ENCODE measurements around the gene C9orf40. TPM values are rescaled to one million over a fixed set of nuclear protein-coding genes. Genes with fewer than 3 reads are reported as not detected.

The C9orf40 gene
- polyA plus RNA-seq, 1 donor (not counting 4 experiments of a cell fraction or from before 2014, with no cell fraction given) = 5.1 TPM

GRCh38 chr9:74940600-74940999, 12.1 kb downstream of the C9orf40 start:
- Histone ChIP-seq H3K27ac (ENCODE audit: control insufficient read depth, insufficient read depth, low read length) (no peak overlapping the region), H3K4me1 (ENCODE audit: control insufficient read depth, extremely low read depth, insufficient read depth, low read length) (no peaks in the 10 kb centered on the region), H3K36me3 (ENCODE audit: control insufficient read depth in 2 of 2, extremely low read depth in 1 of 2, insufficient read depth in 2 of 2, low read length in 2 of 2) (no peaks in the 10 kb centered on the region), H3K79me2 (ENCODE audit: control insufficient read depth, insufficient read depth, low read length) (no peaks in the 10 kb centered on the region), H3K27me3 (ENCODE audit: control insufficient read depth, extremely low read depth, insufficient read depth, low read length) (no peaks in the 10 kb centered on the region), H3K4me3 (ENCODE audit: control insufficient read depth in 2 of 3, extremely low read depth in 1 of 3, insufficient read depth in 2 of 3, low read depth in 1 of 3, low read length in 3 of 3) (no peak overlapping the region), H3K9me3 (ENCODE audit: control insufficient read depth, low read depth, low read length) (no peaks in the 10 kb centered on the region), H3K9me1 (ENCODE audit: control insufficient read depth, extremely low read depth, insufficient read depth, low read length) (no peaks in the 10 kb centered on the region), H2AFZ (ENCODE audit: control insufficient read depth, low read length) (no peak overlapping the region), H3K9ac (ENCODE audit: control insufficient read depth, extremely low read depth, insufficient read depth, low read length) (no peak overlapping the region), H4K20me1 (ENCODE audit: control insufficient read depth, extremely low read depth, insufficient read depth, low read length) (no peaks in the 10 kb centered on the region), H3K4me2 (ENCODE audit: control insufficient read depth, extremely low read depth, insufficient read depth, low read depth, low read length) (no peak overlapping the region)
- peak; percentile 17 for FAIRE-seq
- dilution Hi-C loops (cut with MboI; ENCODE audit: extremely low pct_ligation_motif_present, low sequenced_read_pairs) = no loop called here
- no peak for TF ChIP-seq EZH2 (IDR thresholded peaks at IDR 0.05; ENCODE audit: low read length)
- TF ChIP-seq, protein P1, sequence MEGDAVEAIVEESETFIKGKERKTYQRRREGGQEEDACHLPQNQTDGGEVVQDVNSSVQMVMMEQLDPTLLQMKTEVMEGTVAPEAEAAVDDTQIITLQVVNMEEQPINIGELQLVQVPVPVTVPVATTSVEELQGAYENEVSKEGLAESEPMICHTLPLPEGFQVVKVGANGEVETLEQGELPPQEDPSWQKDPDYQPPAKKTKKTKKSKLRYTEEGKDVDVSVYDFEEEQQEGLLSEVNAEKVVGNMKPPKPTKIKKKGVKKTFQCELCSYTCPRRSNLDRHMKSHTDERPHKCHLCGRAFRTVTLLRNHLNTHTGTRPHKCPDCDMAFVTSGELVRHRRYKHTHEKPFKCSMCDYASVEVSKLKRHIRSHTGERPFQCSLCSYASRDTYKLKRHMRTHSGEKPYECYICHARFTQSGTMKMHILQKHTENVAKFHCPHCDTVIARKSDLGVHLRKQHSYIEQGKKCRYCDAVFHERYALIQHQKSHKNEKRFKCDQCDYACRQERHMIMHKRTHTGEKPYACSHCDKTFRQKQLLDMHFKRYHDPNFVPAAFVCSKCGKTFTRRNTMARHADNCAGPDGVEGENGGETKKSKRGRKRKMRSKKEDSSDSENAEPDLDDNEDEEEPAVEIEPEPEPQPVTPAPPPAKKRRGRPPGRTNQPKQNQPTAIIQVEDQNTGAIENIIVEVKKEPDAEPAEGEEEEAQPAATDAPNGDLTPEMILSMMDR (optimal IDR thresholded peaks at IDR 0.05 in 1 of 3, IDR thresholded peaks at IDR 0.05 in 1 of 3, conservative IDR thresholded peaks at IDR 0.05 in 1 of 3; ENCODE audit: extremely low read depth in 1 of 3, insufficient read depth in 2 of 3, low read length in 3 of 3) = peak in 1 of 3 experiments; percentile 27
- DNase-seq (ENCODE audit: low read depth, low spot score) = no peak

DNA sequence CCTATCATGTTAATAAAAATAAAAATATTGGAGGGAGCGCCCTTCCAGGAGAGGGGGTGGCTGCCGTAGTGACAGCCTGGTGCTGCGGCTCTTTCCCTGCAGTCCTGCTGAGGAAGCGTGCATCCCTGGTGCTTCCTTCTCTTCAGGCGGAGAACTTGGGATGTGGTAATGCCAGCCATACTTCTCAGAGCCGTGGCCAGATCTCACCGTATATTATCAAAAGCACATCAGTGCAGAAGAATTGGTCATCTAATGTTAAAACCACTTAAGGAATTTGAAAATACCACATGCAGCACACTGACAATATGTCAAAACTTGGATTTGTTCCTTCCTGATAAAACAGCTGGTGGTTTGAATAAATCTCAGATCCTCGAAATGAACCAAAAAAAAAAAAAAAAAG, 17.7 kb downstream of the C9orf40 start:
- no peaks in the 10 kb centered on the region for H3K36me3 ChIP-seq (ENCODE audit: control insufficient read depth in 2 of 2, extremely low read depth in 1 of 2, insufficient read depth in 2 of 2, low read length in 2 of 2)
- no peak overlapping the region for H3K4me2 ChIP-seq (ENCODE audit: control insufficient read depth, extremely low read depth, insufficient read depth, low read depth, low read length)
- no peak overlapping the region for H3K4me3 ChIP-seq (ENCODE audit: control insufficient read depth in 2 of 3, extremely low read depth in 1 of 3, insufficient read depth in 2 of 3, low read depth in 1 of 3, low read length in 3 of 3)
- no peaks in the 10 kb centered on the region for H4K20me1 ChIP-seq (ENCODE audit: control insufficient read depth, extremely low read depth, insufficient read depth, low read length)
- H2AFZ ChIP-seq (ENCODE audit: control insufficient read depth, low read length) = no peak overlapping the region
- DNase-seq (ENCODE audit: low read depth, low spot score) (no peak), FAIRE-seq (no peak)
- no peaks in the 10 kb centered on the region for H3K27me3 ChIP-seq (ENCODE audit: control insufficient read depth, extremely low read depth, insufficient read depth, low read length)
- no peak overlapping the region for H3K27ac ChIP-seq (ENCODE audit: control insufficient read depth, insufficient read depth, low read length)
- H3K4me1 ChIP-seq (ENCODE audit: control insufficient read depth, extremely low read depth, insufficient read depth, low read length) = no peaks in the 10 kb centered on the region
- no peak overlapping the region for H3K9ac ChIP-seq (ENCODE audit: control insufficient read depth, extremely low read depth, insufficient read depth, low read length)
- H3K9me1 ChIP-seq (ENCODE audit: control insufficient read depth, extremely low read depth, insufficient read depth, low read length) = no peaks in the 10 kb centered on the region
- no peaks in the 10 kb centered on the region for H3K9me3 ChIP-seq (ENCODE audit: control insufficient read depth, low read depth, low read length)
- TF ChIP-seq EZH2 (IDR thresholded peaks at IDR 0.05; ENCODE audit: low read length) = no peak
- TF ChIP-seq, protein P1 (optimal IDR thresholded peaks at IDR 0.05 in 1 of 3, IDR thresholded peaks at IDR 0.05 in 1 of 3, conservative IDR thresholded peaks at IDR 0.05 in 1 of 3; ENCODE audit: extremely low read depth in 1 of 3, insufficient read depth in 2 of 3, low read length in 3 of 3) = no peak
- dilution Hi-C loops (cut with MboI; ENCODE audit: extremely low pct_ligation_motif_present, low sequenced_read_pairs) = no loop called here
- H3K79me2 ChIP-seq (ENCODE audit: control insufficient read depth, insufficient read depth, low read length) = no peaks in the 10 kb centered on the region

All from keratinocyte (primary cell).